ENCODE measurements around the gene PI4KA. TPM values are rescaled to one million over a fixed set of nuclear protein-coding genes. Genes with fewer than 3 reads are reported as not detected.

Gene PI4KA
- total RNA-seq, 3 donors from 2014 or later, result 62.7 to 103 (median 73.5) TPM

GRCh38 chr22:20804650-20805049, 54.0 kb downstream of the PI4KA start:
- Histone ChIP-seq H3K4me1 (no peaks in the 10 kb centered on the region), H3K27me3 (no peaks in the 10 kb centered on the region), H3K36me3 (peaks cover 9% of the 10 kb centered on the region), H3K9me3 (no peaks in the 10 kb centered on the region), H3K27ac (no peak overlapping the region), H3K4me3 (no peak overlapping the region)
- intact Hi-C loops (cut with DNase I; ENCODE audit: low total_unique reads), result no loop called here
- no peak for TF ChIP-seq POLR2A (IDR thresholded peaks at IDR 0.05)
- no peak for TF ChIP-seq POLR2AphosphoS5 (IDR thresholded peaks at IDR 0.05)
- peak in 1 of 2 donors; percentile 9 for DNase-seq (ENCODE audit: low spot score in 2 of 2)

GRCh38 chr22:20803696-20804324, 54.8 kb downstream of the PI4KA start:
- TF ChIP-seq CTCF (IDR thresholded peaks at IDR 0.05) (peak in 2 of 3 donors; percentile 12 to 16), POLR2AphosphoS5 (IDR thresholded peaks at IDR 0.05) (no peak)
- intact Hi-C loops (cut with DNase I; ENCODE audit: low total_unique reads), result no loop called here
- no peaks in the 10 kb centered on the region for H3K4me1 ChIP-seq
- H3K9me3 ChIP-seq, result no peaks in the 10 kb centered on the region
- H3K36me3 ChIP-seq, result peaks cover 9% of the 10 kb centered on the region
- peak in 1 of 2 donors; percentile 45 for DNase-seq (ENCODE audit: low spot score in 2 of 2)
- no peak overlapping the region for H3K4me3 ChIP-seq
- H3K27ac ChIP-seq, result no peak overlapping the region
- H3K27me3 ChIP-seq, result no peaks in the 10 kb centered on the region

GRCh38 chr22:20802922-20803553, 55.6 kb downstream of the PI4KA start:
- peaks cover 9% of the 10 kb centered on the region for H3K36me3 ChIP-seq
- TF ChIP-seq CTCF (IDR thresholded peaks at IDR 0.05), result no peak
- no peak for TF ChIP-seq POLR2A (IDR thresholded peaks at IDR 0.05)
- TF ChIP-seq POLR2AphosphoS5 (IDR thresholded peaks at IDR 0.05), result no peak
- no peaks in the 10 kb centered on the region for H3K9me3 ChIP-seq
- no peaks in the 10 kb centered on the region for H3K27me3 ChIP-seq
- peak in 1 of 2 donors; percentile 44 for DNase-seq (ENCODE audit: low spot score in 2 of 2)
- intact Hi-C loops (cut with DNase I; ENCODE audit: low total_unique reads), result no loop called here
- H3K27ac ChIP-seq, result no peak overlapping the region
- H3K4me3 ChIP-seq, result no peak overlapping the region
- H3K4me1 ChIP-seq, result no peaks in the 10 kb centered on the region

- Histone ChIP-seq H3K27ac (no peak overlapping the region), H3K36me3 (peaks cover 9% of the 10 kb centered on the region), H3K27me3 (no peaks in the 10 kb centered on the region), H3K9me3 (no peaks in the 10 kb centered on the region), H3K4me3 (no peak overlapping the region), H3K4me1 (no peaks in the 10 kb centered on the region)
- TF ChIP-seq POLR2A (IDR thresholded peaks at IDR 0.05), result no peak
- no peak for TF ChIP-seq POLR2AphosphoS5 (IDR thresholded peaks at IDR 0.05)
- TF ChIP-seq CTCF (IDR thresholded peaks at IDR 0.05), result no peak
- DNase-seq (ENCODE audit: low spot score in 2 of 2), result peak in 1 of 2 donors; percentile 20
- intact Hi-C loops (cut with DNase I; ENCODE audit: low total_unique reads), result no loop called here
Observed at GRCh38 chr22:20802452-20802851, 56.2 kb downstream of the PI4KA start.

- TF ChIP-seq CTCF (IDR thresholded peaks at IDR 0.05) (no peak), POLR2A (IDR thresholded peaks at IDR 0.05) (no peak), POLR2AphosphoS5 (IDR thresholded peaks at IDR 0.05) (no peak)
- Histone ChIP-seq H3K4me1 (no peaks in the 10 kb centered on the region), H3K27ac (peak overlapping the region; percentile 21 to 40), H3K9me3 (no peaks in the 10 kb centered on the region), H3K36me3 (peaks cover 13% of the 10 kb centered on the region), H3K27me3 (no peaks in the 10 kb centered on the region), H3K4me3 (no peak overlapping the region)
- intact Hi-C loops (cut with DNase I; ENCODE audit: low total_unique reads), result no loop called here
- DNase-seq (ENCODE audit: low spot score in 2 of 2), result no peak
Observed at GRCh38 chr22:20799449-20799848, 59.2 kb downstream of the PI4KA start.

Data from breast epithelium (tissue), 4 donors.